ENCODE results near the gene PDZRN4.

DNA sequence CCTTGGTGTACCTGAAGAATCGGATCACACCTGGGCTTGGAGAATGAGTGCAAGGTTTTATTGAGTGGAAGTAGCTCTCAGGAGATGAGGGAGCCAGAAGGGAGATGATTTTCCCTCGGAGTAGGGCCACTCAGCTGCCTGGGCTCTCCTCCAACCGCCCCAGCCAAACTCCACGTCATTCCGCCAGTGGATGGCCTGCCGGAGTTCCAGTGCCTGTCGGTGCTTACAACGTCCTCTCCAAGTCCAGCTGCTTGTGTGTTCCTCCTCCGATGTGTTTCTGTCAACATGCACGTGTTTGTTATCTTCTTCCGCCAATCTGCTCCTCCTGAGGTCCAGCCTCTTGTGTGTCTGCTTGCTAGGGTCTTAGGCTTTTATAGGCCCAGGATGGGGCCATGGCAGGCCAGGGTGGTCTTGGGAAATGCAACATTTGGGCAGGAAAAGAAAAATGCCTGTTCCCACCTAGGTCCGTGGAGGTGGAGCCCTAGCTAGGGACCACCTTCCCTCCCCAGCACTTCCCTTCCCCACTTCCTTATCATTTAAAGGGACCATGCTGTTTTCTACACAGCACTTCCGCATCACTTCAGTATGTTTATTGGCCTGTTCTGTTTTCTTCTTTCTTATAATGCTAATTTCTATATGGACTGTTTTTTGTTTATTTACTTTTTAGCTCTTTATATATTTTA lies 343.2 kb downstream of the PDZRN4 start:
- no peak for TF ChIP-seq POLR2A (IDR thresholded peaks at IDR 0.05)
- TF ChIP-seq, protein P1, sequence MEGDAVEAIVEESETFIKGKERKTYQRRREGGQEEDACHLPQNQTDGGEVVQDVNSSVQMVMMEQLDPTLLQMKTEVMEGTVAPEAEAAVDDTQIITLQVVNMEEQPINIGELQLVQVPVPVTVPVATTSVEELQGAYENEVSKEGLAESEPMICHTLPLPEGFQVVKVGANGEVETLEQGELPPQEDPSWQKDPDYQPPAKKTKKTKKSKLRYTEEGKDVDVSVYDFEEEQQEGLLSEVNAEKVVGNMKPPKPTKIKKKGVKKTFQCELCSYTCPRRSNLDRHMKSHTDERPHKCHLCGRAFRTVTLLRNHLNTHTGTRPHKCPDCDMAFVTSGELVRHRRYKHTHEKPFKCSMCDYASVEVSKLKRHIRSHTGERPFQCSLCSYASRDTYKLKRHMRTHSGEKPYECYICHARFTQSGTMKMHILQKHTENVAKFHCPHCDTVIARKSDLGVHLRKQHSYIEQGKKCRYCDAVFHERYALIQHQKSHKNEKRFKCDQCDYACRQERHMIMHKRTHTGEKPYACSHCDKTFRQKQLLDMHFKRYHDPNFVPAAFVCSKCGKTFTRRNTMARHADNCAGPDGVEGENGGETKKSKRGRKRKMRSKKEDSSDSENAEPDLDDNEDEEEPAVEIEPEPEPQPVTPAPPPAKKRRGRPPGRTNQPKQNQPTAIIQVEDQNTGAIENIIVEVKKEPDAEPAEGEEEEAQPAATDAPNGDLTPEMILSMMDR (IDR thresholded peaks at IDR 0.05): no peak

Data from thyroid gland (tissue), 4 donors.